HEK293 (cell line): ENCODE results near the gene AJM1.
A peak's percentile ranks its signal among the peaks of the same experiment; 100 is the strongest.

Experiments
- CTCF ChIA-PET: fragments of 350-600 bp; formaldehyde crosslinking; extraction: SDS; loops from one replicate; lab custom pipeline; 2021; ENCODE audit warnings: antibody characterized with exemption; lab: Yijun Ruan, JAX
- POLR2A ChIA-PET: fragments of 300-600 bp; formaldehyde crosslinking; extraction: SDS; loops from one replicate; lab custom pipeline; 2020; ENCODE audit warnings: antibody characterized with exemption, inconsistent platforms; lab: Yijun Ruan, JAX
- H3K27ac ChIP-seq: fragments of 200-500 bp; sonication (Bioruptor generic); 2 replicates; pipeline ENCODE4 v1.5.1; 2014; ENCODE audit warnings: low read depth, low read length, control low read depth, inconsistent platforms; ENCODE audit errors: extremely low read depth
- H3K36me3 ChIP-seq, 2 experiments: fragments of 200-500 bp in 1 of 2; sonication (Bioruptor generic) in 1 of 2; 1 replicate in 1 of 2; 2 replicates in 1 of 2; pipeline ENCODE4 v1.5.1; 2014 to 2017; ENCODE audit warnings: inconsistent platforms in 2 of 2, low read length in 2 of 2; ENCODE audit not compliant: control insufficient read depth in 2 of 2, insufficient read depth in 1 of 2
- H3K4me1 ChIP-seq: fragments of 200-500 bp; sonication (Bioruptor generic); 2 replicates; pipeline ENCODE4 v1.5.1; 2014; ENCODE audit warnings: mild to moderate bottlenecking, low read length, inconsistent platforms; ENCODE audit not compliant: control insufficient read depth, insufficient read depth
- H3K4me3 ChIP-seq: 2 replicates; pipeline ENCODE4 v1.5.1; 2011; ENCODE audit warnings: low read depth, mild to moderate bottlenecking, control low read depth, low read length, moderate library complexity
- H3K9me3 ChIP-seq: fragments of 200-500 bp; sonication (Bioruptor generic); 2 replicates; pipeline ENCODE4 v1.5.1; 2014; ENCODE audit warnings: low read depth, low read length, inconsistent platforms; ENCODE audit not compliant: control insufficient read depth, insufficient read depth
- GLIS2 ChIP-seq: fragments of 450-650 bp; formaldehyde crosslinking; IDR thresholded peaks from 2 replicates; pipeline ENCODE4 v1.5.1; 2016; ENCODE audit warnings: missing biosample characterization, missing genetic modification characterization
- REPIN1 ChIP-seq: fragments of 450-650 bp; formaldehyde crosslinking; IDR thresholded peaks from 2 replicates; pipeline ENCODE4 v1.5.1; 2017; ENCODE audit warnings: missing biosample characterization, missing genetic modification characterization, low read depth
- ZNF274 ChIP-seq, 2 experiments: fragments of 200-500 bp in 1 of 2; fragments of 450-650 bp in 1 of 2; sonication (Bioruptor generic) in 1 of 2; formaldehyde crosslinking in 1 of 2; IDR thresholded peaks; 2 replicates each; pipeline versions ENCODE4 v1.5.1 to v1.6.1; 2014 to 2016; ENCODE audit warnings: borderline replicate concordance in 1 of 2, inconsistent platforms in 1 of 2, low read length in 1 of 2, missing biosample characterization in 1 of 2, missing genetic modification characterization in 1 of 2
- ZNF394 ChIP-seq: fragments of 450-650 bp; formaldehyde crosslinking; IDR thresholded peaks from 2 replicates; pipeline ENCODE4 v1.5.1; 2016; ENCODE audit warnings: missing biosample characterization, missing genetic modification characterization, mild to moderate bottlenecking, moderate library complexity, borderline replicate concordance
- ZNF621 ChIP-seq: fragments of 450-650 bp; formaldehyde crosslinking; IDR thresholded peaks from 2 replicates; pipeline ENCODE4 v1.5.1; 2017; ENCODE audit warnings: missing biosample characterization, missing genetic modification characterization
- ZNF670 ChIP-seq: fragments of 450-650 bp; formaldehyde crosslinking; IDR thresholded peaks from 2 replicates; pipeline ENCODE4 v1.5.1; 2016; ENCODE audit warnings: missing biosample characterization, missing genetic modification characterization, low read depth
- ZNF677 ChIP-seq: fragments of 450-650 bp; IDR thresholded peaks from 2 replicates; pipeline ENCODE4 v1.5.0; 2018; ENCODE audit warnings: missing biosample characterization, mild to moderate bottlenecking, missing genetic modification characterization, moderate library complexity
- TF ChIP-seq, protein P1 (sequence below): fragments of 450-650 bp; formaldehyde crosslinking; IDR thresholded peaks from 2 replicates; pipeline ENCODE4 v1.5.1; 2016; ENCODE audit warnings: missing biosample characterization, missing genetic modification characterization
- TF ChIP-seq, protein P2 (sequence below): fragments of 450-650 bp; formaldehyde crosslinking; IDR thresholded peaks from 2 replicates; pipeline ENCODE4 v1.5.1; 2016; ENCODE audit warnings: missing biosample characterization, missing genetic modification characterization
- TF ChIP-seq, protein P3 (sequence below): fragments of 450-650 bp; formaldehyde crosslinking; IDR thresholded peaks from 2 replicates; pipeline ENCODE4 v1.5.1; 2017; ENCODE audit warnings: missing biosample characterization, missing genetic modification characterization
- TF ChIP-seq, protein P4 (sequence below): fragments of 450-650 bp; formaldehyde crosslinking; IDR thresholded peaks from 2 replicates; pipeline ENCODE4 v1.5.1; 2016; ENCODE audit warnings: missing biosample characterization, missing genetic modification characterization

The AJM1 gene

DNA sequence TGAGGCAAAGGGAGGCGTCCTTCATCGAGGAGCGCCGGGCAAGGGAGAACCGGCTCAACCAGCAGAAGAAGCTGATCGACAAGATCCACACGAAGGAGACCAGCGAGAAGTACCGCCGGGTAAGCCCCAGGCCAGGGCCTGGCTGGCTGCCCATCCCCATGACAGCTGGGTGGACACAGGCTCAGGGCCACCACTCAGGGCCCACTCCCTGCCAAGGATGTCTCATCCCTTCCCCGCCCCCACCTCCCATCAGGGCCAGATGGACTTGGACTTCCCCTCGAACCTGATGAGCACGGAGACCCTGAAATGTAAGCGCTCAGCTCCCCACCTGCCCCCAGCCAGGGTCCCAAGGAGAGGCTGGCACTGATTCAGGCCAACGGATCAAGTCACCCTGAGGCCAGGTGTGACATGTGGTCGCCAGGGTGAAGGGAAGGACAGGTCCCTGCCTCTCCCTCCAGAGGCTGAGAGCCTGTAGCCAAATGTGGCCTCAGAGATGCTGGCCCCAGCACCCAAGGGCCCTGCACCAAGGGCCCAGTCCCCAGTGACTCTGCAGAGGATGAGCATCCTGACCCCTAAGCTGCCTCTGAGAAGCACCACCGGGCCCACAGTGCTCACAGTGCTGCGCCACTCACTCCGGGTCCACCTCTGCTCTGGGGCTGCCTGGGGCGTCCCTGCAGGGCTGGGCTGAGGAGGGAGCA lies 37.6 kb upstream of the AJM1 start:
- CTCF ChIA-PET, result interaction anchor here (1.1 to 1.5 kb wide), 2 partner anchors 12 to 44 kb away, joined by 3 to 5 read pairs; no protein-coding TSS in a partner anchor
- POLR2A ChIA-PET, result no interaction called here

DNA sequence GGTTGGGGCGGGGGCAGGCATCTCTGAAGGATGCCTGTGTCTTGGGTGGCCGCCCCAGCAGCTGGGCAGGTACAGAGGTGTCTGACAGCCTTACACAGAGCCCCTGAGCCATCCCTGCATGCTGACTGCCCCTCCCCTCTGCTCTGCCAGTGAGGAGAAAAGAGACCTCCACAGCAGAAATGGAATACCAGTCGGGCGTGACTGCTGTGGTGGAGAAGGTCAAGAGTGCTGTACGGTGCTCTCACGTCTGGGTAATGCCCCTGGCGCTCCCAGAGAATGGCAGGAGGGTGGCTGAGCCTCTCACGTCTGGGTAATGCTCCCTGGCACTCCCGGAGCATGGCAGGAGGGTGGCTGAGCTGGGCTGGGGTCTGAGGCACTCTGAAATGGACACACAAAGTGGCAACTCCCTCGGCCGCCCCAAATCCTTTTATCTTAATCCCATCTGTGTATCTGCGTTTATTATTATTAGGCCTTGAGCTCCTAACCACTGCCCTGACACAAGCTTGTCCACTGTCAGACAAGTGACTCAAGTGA lies 37.0 kb upstream of the AJM1 start:
- peaks cover 12% of the 10 kb centered on the region for H3K4me1 ChIP-seq
- POLR2A ChIA-PET, result interaction anchor here (0.7 to 3.3 kb wide), 3 partner anchors 10 to 43 kb away, joined by 3 to 15 read pairs (median 4); partner anchors contain the start of gene AJM1
- H3K36me3 ChIP-seq, result peaks cover 0 to 20% of the 10 kb centered on the region in 2 experiments; a peak in 1 of 3 replicates
- no peak overlapping the region for H3K27ac ChIP-seq
- TF ChIP-seq ZNF670 (tag by site-specific recombination) (no peak), ZNF274 (IDR thresholded peaks at IDR 0.05; ENCODE audit: low read length) (no peak), ZNF274 (tag by site-specific recombination; IDR thresholded peaks at IDR 0.05; ENCODE audit: borderline replicate concordance) (no peak), ZNF677 (tag by site-specific recombination) (no peak), REPIN1 (tag by site-specific recombination) (no peak)
- TF ChIP-seq, protein P1, sequence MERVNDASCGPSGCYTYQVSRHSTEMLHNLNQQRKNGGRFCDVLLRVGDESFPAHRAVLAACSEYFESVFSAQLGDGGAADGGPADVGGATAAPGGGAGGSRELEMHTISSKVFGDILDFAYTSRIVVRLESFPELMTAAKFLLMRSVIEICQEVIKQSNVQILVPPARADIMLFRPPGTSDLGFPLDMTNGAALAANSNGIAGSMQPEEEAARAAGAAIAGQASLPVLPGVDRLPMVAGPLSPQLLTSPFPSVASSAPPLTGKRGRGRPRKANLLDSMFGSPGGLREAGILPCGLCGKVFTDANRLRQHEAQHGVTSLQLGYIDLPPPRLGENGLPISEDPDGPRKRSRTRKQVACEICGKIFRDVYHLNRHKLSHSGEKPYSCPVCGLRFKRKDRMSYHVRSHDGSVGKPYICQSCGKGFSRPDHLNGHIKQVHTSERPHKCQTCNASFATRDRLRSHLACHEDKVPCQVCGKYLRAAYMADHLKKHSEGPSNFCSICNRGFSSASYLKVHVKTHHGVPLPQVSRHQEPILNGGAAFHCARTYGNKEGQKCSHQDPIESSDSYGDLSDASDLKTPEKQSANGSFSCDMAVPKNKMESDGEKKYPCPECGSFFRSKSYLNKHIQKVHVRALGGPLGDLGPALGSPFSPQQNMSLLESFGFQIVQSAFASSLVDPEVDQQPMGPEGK (tag by site-specific recombination), result no peak
- TF ChIP-seq, all 188 proteins: peak for 0
- H3K9me3 ChIP-seq, result no peaks in the 10 kb centered on the region
- no peak overlapping the region for H3K4me3 ChIP-seq
- CTCF ChIA-PET, result interaction anchor here (1.1 to 2.6 kb wide), 3 partner anchors 13 to 230 kb away, joined by 3 to 18 read pairs (median 4); no protein-coding TSS in a partner anchor

More for the DNA sequence above, 37.6 kb upstream of the AJM1 start:
- TF ChIP-seq ZNF670 (tag by site-specific recombination), result no peak
- TF ChIP-seq GLIS2, result peak; percentile 29; the same call in 1 of the 2 replicates
- TF ChIP-seq, all 188 proteins: peak for 1
- peaks cover 0 to 14% of the 10 kb centered on the region in 2 experiments; a peak in 1 of 3 replicates for H3K36me3 ChIP-seq
- no peak overlapping the region for H3K27ac ChIP-seq
- H3K4me1 ChIP-seq, result peaks cover 8% of the 10 kb centered on the region
- no peaks in the 10 kb centered on the region for H3K9me3 ChIP-seq
- no peak overlapping the region for H3K4me3 ChIP-seq

DNA sequence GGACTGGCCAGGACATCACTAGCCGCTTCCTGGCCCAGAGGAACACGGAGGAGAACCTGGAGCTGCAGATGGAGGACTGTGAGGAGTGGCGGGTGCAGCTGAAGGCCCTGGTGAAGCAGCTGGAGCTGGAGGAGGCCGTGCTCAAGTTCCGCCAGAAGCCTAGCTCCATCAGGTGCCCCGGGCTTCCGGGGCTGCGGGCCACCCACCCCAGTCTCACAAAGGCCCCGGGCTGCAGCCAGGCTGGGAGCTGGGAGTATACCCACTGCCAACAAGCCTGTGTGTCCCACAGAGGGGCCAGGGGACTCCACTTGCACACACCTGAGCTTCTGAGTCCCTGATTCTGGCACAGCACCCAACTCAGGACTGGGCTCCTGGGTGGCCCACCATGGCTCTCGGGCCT lies 36.2 kb upstream of the AJM1 start:
- no peak overlapping the region for H3K4me3 ChIP-seq
- TF ChIP-seq, protein P2, sequence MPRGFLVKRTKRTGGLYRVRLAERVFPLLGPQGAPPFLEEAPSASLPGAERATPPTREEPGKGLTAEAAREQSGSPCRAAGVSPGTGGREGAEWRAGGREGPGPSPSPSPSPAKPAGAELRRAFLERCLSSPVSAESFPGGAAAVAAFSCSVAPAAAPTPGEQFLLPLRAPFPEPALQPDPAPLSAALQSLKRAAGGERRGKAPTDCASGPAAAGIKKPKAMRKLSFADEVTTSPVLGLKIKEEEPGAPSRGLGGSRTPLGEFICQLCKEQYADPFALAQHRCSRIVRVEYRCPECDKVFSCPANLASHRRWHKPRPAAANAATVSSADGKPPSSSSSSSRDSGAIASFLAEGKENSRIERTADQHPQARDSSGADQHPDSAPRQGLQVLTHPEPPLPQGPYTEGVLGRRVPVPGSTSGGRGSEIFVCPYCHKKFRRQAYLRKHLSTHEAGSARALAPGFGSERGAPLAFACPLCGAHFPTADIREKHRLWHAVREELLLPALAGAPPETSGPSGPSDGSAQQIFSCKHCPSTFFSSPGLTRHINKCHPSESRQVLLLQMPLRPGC (tag by site-specific recombination), result no peak
- TF ChIP-seq ZNF394 (tag by site-specific recombination) (peak; percentile 33; the same call in 1 of the 2 replicates), ZNF274 (IDR thresholded peaks at IDR 0.05; ENCODE audit: low read length) (no peak), ZNF274 (tag by site-specific recombination; IDR thresholded peaks at IDR 0.05; ENCODE audit: borderline replicate concordance) (no peak), ZNF621 (tag by site-specific recombination) (no peak)
- TF ChIP-seq, protein P3, sequence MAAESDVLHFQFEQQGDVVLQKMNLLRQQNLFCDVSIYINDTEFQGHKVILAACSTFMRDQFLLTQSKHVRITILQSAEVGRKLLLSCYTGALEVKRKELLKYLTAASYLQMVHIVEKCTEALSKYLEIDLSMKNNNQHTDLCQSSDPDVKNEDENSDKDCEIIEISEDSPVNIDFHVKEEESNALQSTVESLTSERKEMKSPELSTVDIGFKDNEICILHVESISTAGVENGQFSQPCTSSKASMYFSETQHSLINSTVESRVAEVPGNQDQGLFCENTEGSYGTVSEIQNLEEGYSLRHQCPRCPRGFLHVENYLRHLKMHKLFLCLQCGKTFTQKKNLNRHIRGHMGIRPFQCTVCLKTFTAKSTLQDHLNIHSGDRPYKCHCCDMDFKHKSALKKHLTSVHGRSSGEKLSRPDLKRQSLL (tag by site-specific recombination), result peak; percentile 33; the same call in 1 of the 2 replicates
- TF ChIP-seq, protein P4, sequence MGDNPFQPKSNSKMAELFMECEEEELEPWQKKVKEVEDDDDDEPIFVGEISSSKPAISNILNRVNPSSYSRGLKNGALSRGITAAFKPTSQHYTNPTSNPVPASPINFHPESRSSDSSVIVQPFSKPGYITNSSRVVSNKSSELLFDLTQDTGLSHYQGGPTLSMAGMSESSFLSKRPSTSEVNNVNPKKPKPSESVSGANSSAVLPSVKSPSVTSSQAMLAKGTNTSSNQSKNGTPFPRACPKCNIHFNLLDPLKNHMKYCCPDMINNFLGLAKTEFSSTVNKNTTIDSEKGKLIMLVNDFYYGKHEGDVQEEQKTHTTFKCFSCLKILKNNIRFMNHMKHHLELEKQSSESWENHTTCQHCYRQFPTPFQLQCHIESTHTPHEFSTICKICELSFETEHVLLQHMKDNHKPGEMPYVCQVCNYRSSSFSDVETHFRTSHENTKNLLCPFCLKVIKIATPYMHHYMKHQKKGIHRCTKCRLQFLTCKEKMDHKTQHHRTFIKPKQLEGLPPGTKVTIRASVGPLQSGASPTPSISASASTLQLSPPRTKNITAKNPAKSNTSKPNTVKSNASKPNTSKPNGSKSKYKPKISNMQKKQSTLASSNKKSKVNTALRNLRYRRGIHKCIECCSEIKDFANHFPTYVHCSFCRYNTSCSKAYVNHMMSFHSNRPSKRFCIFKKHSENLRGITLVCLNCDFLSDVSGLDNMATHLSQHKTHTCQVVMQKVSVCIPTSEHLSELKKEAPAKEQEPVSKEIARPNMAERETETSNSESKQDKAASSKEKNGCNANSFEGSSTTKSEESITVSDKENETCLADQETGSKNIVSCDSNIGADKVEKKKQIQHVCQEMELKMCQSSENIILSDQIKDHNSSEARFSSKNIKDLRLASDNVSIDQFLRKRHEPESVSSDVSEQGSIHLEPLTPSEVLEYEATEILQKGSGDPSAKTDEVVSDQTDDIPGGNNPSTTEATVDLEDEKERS (tag by site-specific recombination), result no peak
- POLR2A ChIA-PET, result interaction anchor here (0.7 to 3.3 kb wide), 7 partner anchors 8 to 264 kb away, joined by 3 to 15 read pairs (median 3); partner anchors contain the start of genes AJM1 and SAPCD2
- H3K36me3 ChIP-seq, result peaks cover 5 to 25% of the 10 kb centered on the region in 2 experiments; a peak in 2 of 3 replicates
- no peaks in the 10 kb centered on the region for H3K9me3 ChIP-seq
- peaks cover 7% of the 10 kb centered on the region; the same call in 1 of the 2 replicates for H3K4me1 ChIP-seq
- CTCF ChIA-PET, result interaction anchor here (0.6 to 2.6 kb wide), 5 partner anchors 14 to 229 kb away, joined by 3 to 18 read pairs (median 4); partner anchors contain the start of gene AJM1
- no peak overlapping the region for H3K27ac ChIP-seq
